Mesothelial cell of epicardium (in vitro differentiated cells): ENCODE results near the gene UNC13A. TPM values are rescaled to one million over a fixed set of nuclear protein-coding genes. Genes with fewer than 3 reads are reported as not detected.
"Not testable (repeated sequence)": the region's sequence is repeated elsewhere in the genome, so short reads cannot be mapped to it uniquely, and the experiment has no call there.

Source experiments
- DNase-seq, 2 experiments: peaks; one replicate each; pipeline ENCODE4 v3.0.0; 2021; ENCODE audit warnings: low spot score in 2 of 2; ENCODE audit not compliant: unreplicated experiment in 2 of 2
- H3K27ac Mint-ChIP-seq: 2 replicates; pipeline ENCODE4 v1.8.0; 2021; ENCODE audit warnings: mixed read lengths
- H3K27me3 Mint-ChIP-seq: 2 replicates; pipeline ENCODE4 v1.8.0; 2021; ENCODE audit warnings: low read depth, mixed read lengths
- H3K36me3 Mint-ChIP-seq: 2 replicates; pipeline ENCODE4 v1.8.0; 2021; ENCODE audit warnings: mixed read lengths
- H3K4me1 Mint-ChIP-seq: 2 replicates; pipeline ENCODE4 v1.8.0; 2021; ENCODE audit warnings: mixed read lengths
- H3K4me3 Mint-ChIP-seq: 2 replicates; pipeline ENCODE4 v1.8.0; 2021; ENCODE audit warnings: mild to moderate bottlenecking, moderate library complexity, mixed read lengths
- H3K9me3 Mint-ChIP-seq: 2 replicates; pipeline ENCODE4 v1.8.0; 2021; ENCODE audit warnings: mixed read lengths
- total RNA-seq: library from RNA; stranded (reverse); gene quantifications from 3 replicates; pipeline ENCODE4 v1.2.1, GENCODE V29; 2021
- TF ChIP-seq, protein P1 (sequence below): fragments of 200-600 bp; sonication (generic); IDR thresholded peaks from one replicate; pipeline ENCODE4 v1.5.0; 2021; ENCODE audit warnings: antibody characterized with exemption; ENCODE audit not compliant: unreplicated experiment

UNC13A gene
- total RNA-seq, 1 donor from 2014 or later = 1.1 TPM

- Mint-ChIP-seq H3K36me3 (no peaks in the 10 kb centered on the region), H3K27ac (no peak overlapping the region), H3K4me3 (no peak overlapping the region), H3K9me3 (no peaks in the 10 kb centered on the region), H3K27me3 (peaks cover 47% of the 10 kb centered on the region), H3K4me1 (peaks cover 2% of the 10 kb centered on the region)
- no peak for DNase-seq
- TF ChIP-seq, protein P1, sequence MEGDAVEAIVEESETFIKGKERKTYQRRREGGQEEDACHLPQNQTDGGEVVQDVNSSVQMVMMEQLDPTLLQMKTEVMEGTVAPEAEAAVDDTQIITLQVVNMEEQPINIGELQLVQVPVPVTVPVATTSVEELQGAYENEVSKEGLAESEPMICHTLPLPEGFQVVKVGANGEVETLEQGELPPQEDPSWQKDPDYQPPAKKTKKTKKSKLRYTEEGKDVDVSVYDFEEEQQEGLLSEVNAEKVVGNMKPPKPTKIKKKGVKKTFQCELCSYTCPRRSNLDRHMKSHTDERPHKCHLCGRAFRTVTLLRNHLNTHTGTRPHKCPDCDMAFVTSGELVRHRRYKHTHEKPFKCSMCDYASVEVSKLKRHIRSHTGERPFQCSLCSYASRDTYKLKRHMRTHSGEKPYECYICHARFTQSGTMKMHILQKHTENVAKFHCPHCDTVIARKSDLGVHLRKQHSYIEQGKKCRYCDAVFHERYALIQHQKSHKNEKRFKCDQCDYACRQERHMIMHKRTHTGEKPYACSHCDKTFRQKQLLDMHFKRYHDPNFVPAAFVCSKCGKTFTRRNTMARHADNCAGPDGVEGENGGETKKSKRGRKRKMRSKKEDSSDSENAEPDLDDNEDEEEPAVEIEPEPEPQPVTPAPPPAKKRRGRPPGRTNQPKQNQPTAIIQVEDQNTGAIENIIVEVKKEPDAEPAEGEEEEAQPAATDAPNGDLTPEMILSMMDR = no peak
Observed at GRCh38 chr19:17602872-17603510, 85.2 kb downstream of the UNC13A start.

DNA sequence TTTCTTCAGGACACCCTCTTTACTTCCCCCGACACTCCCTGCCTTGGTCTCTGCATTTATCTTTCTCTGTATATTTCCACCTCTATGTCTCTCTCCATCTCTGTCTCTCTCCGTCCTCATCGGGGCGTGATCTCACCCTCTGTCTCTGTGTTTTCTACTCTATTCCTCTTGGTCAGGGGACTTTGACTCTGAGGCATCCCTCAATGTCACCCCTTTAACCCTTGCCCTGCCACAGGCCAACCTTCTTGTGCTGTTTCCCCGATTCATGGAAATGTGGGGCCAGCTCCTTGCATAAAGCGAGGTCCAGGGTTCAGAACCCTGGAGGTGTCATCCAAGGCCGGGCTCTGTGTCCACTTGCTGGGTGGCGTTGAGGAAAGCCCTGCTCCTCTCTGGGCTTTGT is 85.9 kb downstream of the UNC13A start:
- Mint-ChIP-seq H3K4me3 (no peak overlapping the region), H3K9me3 (no peaks in the 10 kb centered on the region)
- TF ChIP-seq, protein P1 = no peak

DNA sequence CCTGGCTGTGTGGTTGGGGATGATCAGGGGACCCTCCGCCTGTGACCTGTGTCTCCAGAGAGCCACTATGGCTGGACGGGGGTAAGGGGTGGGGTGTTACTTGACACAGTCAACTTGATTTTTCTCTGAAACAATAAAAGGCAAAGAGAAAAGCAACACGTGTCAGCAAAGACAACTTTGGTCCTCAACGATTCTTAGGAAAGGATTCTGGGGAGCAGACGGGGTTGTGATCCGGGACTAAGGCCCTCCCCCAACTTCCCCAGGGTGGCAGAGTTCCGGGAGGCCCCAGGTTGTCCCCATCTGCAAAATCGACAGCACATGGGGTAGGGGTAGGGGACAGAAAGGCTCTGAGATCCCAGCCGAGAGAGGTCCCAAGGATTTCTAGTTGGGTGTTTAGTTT is 86.5 kb downstream of the UNC13A start:
- Mint-ChIP-seq H3K9me3 (no peaks in the 10 kb centered on the region), H3K36me3 (no peaks in the 10 kb centered on the region), H3K4me1 (peaks cover 2% of the 10 kb centered on the region), H3K27me3 (peaks cover 41% of the 10 kb centered on the region), H3K27ac (no peak overlapping the region), H3K4me3 (no peak overlapping the region)
- TF ChIP-seq, protein P1 = no peak
- DNase-seq = no peak

More for the DNA sequence above, 85.9 kb downstream of the UNC13A start:
- no peaks in the 10 kb centered on the region for H3K36me3 Mint-ChIP-seq
- H3K27ac Mint-ChIP-seq = no peak overlapping the region
- peaks cover 45% of the 10 kb centered on the region for H3K27me3 Mint-ChIP-seq
- DNase-seq = no peak
- peaks cover 2% of the 10 kb centered on the region for H3K4me1 Mint-ChIP-seq

- Mint-ChIP-seq H3K36me3 (no peaks in the 10 kb centered on the region), H3K4me3 (no peak overlapping the region), H3K27me3 (peaks cover 38% of the 10 kb centered on the region), H3K9me3 (no peaks in the 10 kb centered on the region), H3K27ac (no peak overlapping the region), H3K4me1 (no peaks in the 10 kb centered on the region)
- TF ChIP-seq, protein P1 = no peak
- DNase-seq = no peak
Observed at GRCh38 chr19:17599780-17600179, 88.4 kb downstream of the UNC13A start.

DNA sequence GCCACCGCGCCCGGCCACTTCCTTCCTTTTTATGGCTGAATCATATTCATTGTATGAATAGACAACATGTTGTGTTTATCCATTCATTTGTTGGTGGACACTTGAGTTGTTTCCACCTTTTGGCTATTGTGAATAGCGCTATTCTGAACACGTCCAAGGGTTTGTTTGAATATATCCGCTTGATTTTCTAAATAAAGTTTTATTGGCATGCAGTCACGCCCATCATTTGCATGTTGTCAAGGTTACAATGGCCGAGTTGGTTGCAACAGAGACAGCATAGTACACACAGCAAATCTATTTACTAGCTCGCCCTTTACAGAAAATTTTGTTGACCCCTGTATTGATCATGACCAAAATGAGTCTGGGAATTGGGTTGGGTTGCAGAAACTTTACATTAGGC is 89.2 kb downstream of the UNC13A start:
- H3K36me3 Mint-ChIP-seq = no peaks in the 10 kb centered on the region
- TF ChIP-seq, protein P1 = no peak
- H3K9me3 Mint-ChIP-seq = no peaks in the 10 kb centered on the region

GRCh38 chr19:17598063-17598462 is 90.1 kb downstream of the UNC13A start:
- DNase-seq, H3K4me3 Mint-ChIP-seq, H3K4me1 Mint-ChIP-seq, H3K9me3 Mint-ChIP-seq, H3K36me3 Mint-ChIP-seq, H3K27ac Mint-ChIP-seq: not testable (repeated sequence)
- H3K27me3 Mint-ChIP-seq = peaks cover 22% of the 10 kb centered on the region

More for the DNA sequence above, 89.2 kb downstream of the UNC13A start:
- Mint-ChIP-seq H3K4me1 (no peaks in the 10 kb centered on the region), H3K27me3 (peaks cover 30% of the 10 kb centered on the region), H3K27ac (no peak overlapping the region), H3K4me3 (no peak overlapping the region)
- no peak for DNase-seq

DNA sequence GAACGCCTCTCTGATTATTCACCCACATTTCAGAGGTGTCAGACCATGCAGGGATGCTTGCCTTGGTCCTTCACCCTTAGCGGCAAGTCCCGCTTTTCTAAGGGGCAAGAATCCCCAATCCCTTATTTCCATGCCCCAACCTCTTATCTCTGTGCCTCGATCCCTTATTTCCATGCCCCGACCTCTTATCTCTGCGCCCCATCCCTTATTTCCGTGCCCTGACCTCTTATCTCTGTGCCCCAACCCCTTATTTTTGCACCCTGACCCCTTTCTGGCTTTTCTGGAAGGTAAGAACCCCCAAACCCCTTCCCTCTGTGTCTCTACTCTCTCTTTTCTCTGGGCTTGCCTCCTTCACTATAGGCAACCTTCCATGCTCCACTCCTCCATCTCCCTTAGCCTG is 93.9 kb downstream of the UNC13A start:
- not testable (repeated sequence) for H3K27ac Mint-ChIP-seq, H3K9me3 Mint-ChIP-seq, H3K4me1 Mint-ChIP-seq, H3K4me3 Mint-ChIP-seq, H3K36me3 Mint-ChIP-seq, DNase-seq
- peaks cover 15% of the 10 kb centered on the region for H3K27me3 Mint-ChIP-seq
